Esophagus (tissue), 2 donors: ENCODE data around the gene SERPINF2. TPM values are rescaled to one million over a fixed set of nuclear protein-coding genes. Genes with fewer than 3 reads are reported as not detected.
"Not testable (repeated sequence)": the region's sequence is repeated elsewhere in the genome, so short reads cannot be mapped to it uniquely, and the experiment has no call there.

ENCODE experiments used
- H3K27ac ChIP-seq, 2 donors: one replicate each; pipeline ENCODE4 v1.5.1; 2013; ENCODE audit warnings: low read depth in 2 of 2, mild to moderate bottlenecking in 2 of 2, inconsistent platforms in 1 of 2, low read length in 1 of 2, moderate library complexity in 1 of 2
- H3K27me3 ChIP-seq, 2 donors: one replicate each; pipeline ENCODE4 v1.6.1; 2013; ENCODE audit warnings: low read length in 2 of 2, control low read depth in 1 of 2, mild to moderate bottlenecking in 1 of 2; ENCODE audit not compliant: insufficient read depth in 2 of 2, control insufficient read depth in 1 of 2
- H3K36me3 ChIP-seq, 2 donors: one replicate each; pipeline ENCODE4 v1.6.1; 2013; ENCODE audit warnings: low read length in 1 of 2; ENCODE audit not compliant: control insufficient read depth in 2 of 2, insufficient read depth in 2 of 2
- H3K4me1 ChIP-seq, 2 donors: one replicate each; pipeline ENCODE4 v1.6.1; 2013; ENCODE audit warnings: low read length in 1 of 2; ENCODE audit not compliant: control insufficient read depth in 2 of 2, insufficient read depth in 2 of 2
- H3K4me3 ChIP-seq, 2 donors: one replicate each; pipeline ENCODE4 v1.5.1; 2013; ENCODE audit warnings: low read length in 2 of 2, mild to moderate bottlenecking in 2 of 2, low read depth in 1 of 2, moderate library complexity in 1 of 2
- H3K9me3 ChIP-seq, 2 donors: one replicate each; pipeline ENCODE4 v1.6.1; 2013; ENCODE audit warnings: mild to moderate bottlenecking in 2 of 2, low read depth in 1 of 2, low read length in 1 of 2, moderate library complexity in 1 of 2; ENCODE audit not compliant: control insufficient read depth in 2 of 2, insufficient read depth in 1 of 2
- WGBS, 2 donors: extraction: QIAGEN DNeasy Blood & Tissue Kit; methylation state at CpG; one replicate each; pipeline ENCODE4 v1.1.7; 2013; 5-methylcytosine and 5-hydroxymethylcytosine counted together
- polyA plus RNA-seq, 2 donors: library from polyadenylated mRNA; stranded (reverse); fragments of 200-250 nt; gene quantifications; one replicate each; pipeline ENCODE4 v1.2.3, GENCODE V29; 2013
- donor health status: healthy with polysubstance abuse.
- donor health status: Bipolar disorder and iron deficiency.

The SERPINF2 gene
- polyA plus RNA-seq = 1 to 10 TPM; 1.9 to 2.9 TPM

GRCh38 chr17:1742371-1743087 lies at the start of gene SERPINF2:
TSS of gene SERPINF2 (plus strand) at chr17:1742871. CDS start at chr17:1744996, 2,125 bp downstream.
- H3K4me1 ChIP-seq = peaks cover 0 to 6% of the 10 kb centered on the region in 2 donors
- H3K27ac ChIP-seq = no peak within 1 kb of the TSS
- no peaks in the 10 kb centered on the region for H3K27me3 ChIP-seq
- peaks cover 0 to 5% of the 10 kb centered on the region in 2 donors for H3K36me3 ChIP-seq
- WGBS, 2 donors = 47 to 58% methylated on average over 10 of the region's 10 CpGs
- H3K4me3 ChIP-seq = no peak within 1 kb of the TSS
- no peaks in the 10 kb centered on the region for H3K9me3 ChIP-seq

DNA sequence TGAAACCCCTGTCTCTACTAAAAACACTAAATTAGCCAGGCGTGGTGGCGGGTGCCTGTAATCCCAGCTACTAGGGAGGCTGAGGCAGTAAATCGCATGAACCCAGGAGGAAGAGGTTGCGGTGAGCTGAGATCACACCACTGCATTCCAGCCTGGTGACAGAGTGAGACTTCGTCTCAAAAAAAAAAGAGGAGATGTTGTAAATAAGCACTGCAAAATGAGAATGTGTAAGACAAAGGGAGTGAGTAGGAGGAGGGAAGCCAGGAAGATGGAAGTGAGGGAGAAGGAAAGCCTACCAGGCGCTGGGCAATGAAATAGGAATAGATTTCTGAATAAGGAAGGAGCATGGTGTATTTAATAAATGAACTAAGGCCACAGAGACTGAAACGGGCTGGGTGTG lies 49.3 kb upstream of the SERPINF2 start:
- WGBS, 2 donors = 91 to 93% methylated on average over 7 of the region's 7 CpGs
- no peaks in the 10 kb centered on the region for H3K27me3 ChIP-seq
- H3K9me3 ChIP-seq = no peaks in the 10 kb centered on the region
- H3K36me3 ChIP-seq = no peaks in the 10 kb centered on the region
- H3K27ac ChIP-seq = no peak overlapping the region
- H3K4me1 ChIP-seq = peaks cover 0 to 2% of the 10 kb centered on the region in 2 donors
- no peak overlapping the region for H3K4me3 ChIP-seq

DNA sequence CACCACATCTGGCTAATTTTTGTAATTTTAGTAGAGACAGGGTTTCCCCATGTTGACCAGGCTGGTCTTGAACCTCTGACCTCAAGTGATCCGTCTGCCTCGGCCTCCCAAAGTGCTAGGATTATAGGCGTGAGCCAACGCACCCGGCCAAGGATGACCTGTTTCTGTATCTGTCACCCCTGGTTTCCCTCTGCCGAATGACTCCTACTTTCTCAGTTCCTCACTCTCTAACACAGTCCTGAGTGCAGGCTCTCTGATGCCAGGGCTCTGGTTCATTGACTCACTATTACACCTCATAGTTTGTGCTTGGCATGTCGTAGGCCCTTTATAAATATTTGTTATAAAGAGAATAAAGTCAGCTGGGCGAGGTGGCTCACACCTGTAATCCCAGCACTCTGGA lies 47.3 kb upstream of the SERPINF2 start:
- H3K27me3 ChIP-seq = no peaks in the 10 kb centered on the region
- no peaks in the 10 kb centered on the region for H3K9me3 ChIP-seq
- H3K27ac ChIP-seq = no peak overlapping the region
- 79 to 85% methylated on average over 8 of the region's 8 CpGs for whole genome bisulfite sequencing, 2 donors
- H3K4me1 ChIP-seq = peaks cover 0 to 2% of the 10 kb centered on the region in 2 donors
- no peak overlapping the region for H3K4me3 ChIP-seq
- H3K36me3 ChIP-seq = no peaks in the 10 kb centered on the region

GRCh38 chr17:1697681-1698080 lies 45.0 kb upstream of the SERPINF2 start:
- Histone ChIP-seq H3K27ac (no peak overlapping the region), H3K4me1 (peaks cover 0 to 2% of the 10 kb centered on the region in 2 donors), H3K27me3 (no peaks in the 10 kb centered on the region), H3K4me3 (no peak overlapping the region), H3K36me3 (no peaks in the 10 kb centered on the region), H3K9me3 (no peaks in the 10 kb centered on the region)
- 46 to 51% methylated on average over 5 of the region's 5 CpGs for WGBS, 2 donors

DNA sequence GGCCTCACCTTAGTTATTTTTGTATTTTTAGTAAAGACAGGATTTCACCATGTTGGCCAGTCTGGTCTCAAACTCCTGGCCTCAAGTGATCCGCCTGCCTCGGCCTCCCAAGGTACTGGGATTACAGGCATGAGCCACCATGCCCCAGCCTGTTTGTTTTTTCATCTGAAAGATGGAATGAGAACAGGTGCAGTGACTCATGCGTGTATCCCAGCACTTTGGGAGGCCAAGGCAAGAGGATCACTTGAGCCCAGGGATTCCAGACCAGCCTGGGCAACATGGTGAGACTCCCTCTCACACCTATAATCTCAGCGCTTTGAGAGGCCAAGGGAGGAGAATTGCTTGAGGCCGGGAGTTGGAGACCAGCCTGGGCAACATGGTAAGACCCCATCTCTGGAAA lies 42.8 kb upstream of the SERPINF2 start:
- 82 to 86% methylated on average over 5 of the region's 5 CpGs for WGBS, 2 donors
- not testable (repeated sequence) for H3K4me3 ChIP-seq, H3K27me3 ChIP-seq, H3K9me3 ChIP-seq, H3K27ac ChIP-seq, H3K36me3 ChIP-seq, H3K4me1 ChIP-seq

GRCh38 chr17:1703063-1703462 lies 39.6 kb upstream of the SERPINF2 start:
- Histone ChIP-seq H3K36me3 (no peaks in the 10 kb centered on the region), H3K27ac (no peak overlapping the region), H3K4me3 (no peak overlapping the region), H3K9me3 (no peaks in the 10 kb centered on the region), H3K4me1 (no peaks in the 10 kb centered on the region), H3K27me3 (no peaks in the 10 kb centered on the region)
- 52 to 57% methylated on average over 4 of the region's 4 CpGs for WGBS, 2 donors

GRCh38 chr17:1705004-1705403 lies 37.7 kb upstream of the SERPINF2 start:
- Histone ChIP-seq H3K4me3 (no peak overlapping the region), H3K27ac (no peak overlapping the region), H3K27me3 (no peaks in the 10 kb centered on the region), H3K4me1 (peaks cover 0 to 2% of the 10 kb centered on the region in 2 donors), H3K9me3 (no peaks in the 10 kb centered on the region), H3K36me3 (no peaks in the 10 kb centered on the region)
- 85 to 87% methylated on average over 7 of the region's 7 CpGs for WGBS, 2 donors

GRCh38 chr17:1707107-1707506 lies 35.6 kb upstream of the SERPINF2 start:
- peaks cover 0 to under 1% of the 10 kb centered on the region in 2 donors for H3K36me3 ChIP-seq
- H3K4me1 ChIP-seq = peaks cover 0 to 4% of the 10 kb centered on the region in 2 donors
- H3K27me3 ChIP-seq = no peaks in the 10 kb centered on the region
- 91% methylated on average over 5 of the region's 5 CpGs for WGBS, 2 donors
- H3K9me3 ChIP-seq = no peaks in the 10 kb centered on the region
- no peak overlapping the region for H3K4me3 ChIP-seq
- no peak overlapping the region for H3K27ac ChIP-seq

DNA sequence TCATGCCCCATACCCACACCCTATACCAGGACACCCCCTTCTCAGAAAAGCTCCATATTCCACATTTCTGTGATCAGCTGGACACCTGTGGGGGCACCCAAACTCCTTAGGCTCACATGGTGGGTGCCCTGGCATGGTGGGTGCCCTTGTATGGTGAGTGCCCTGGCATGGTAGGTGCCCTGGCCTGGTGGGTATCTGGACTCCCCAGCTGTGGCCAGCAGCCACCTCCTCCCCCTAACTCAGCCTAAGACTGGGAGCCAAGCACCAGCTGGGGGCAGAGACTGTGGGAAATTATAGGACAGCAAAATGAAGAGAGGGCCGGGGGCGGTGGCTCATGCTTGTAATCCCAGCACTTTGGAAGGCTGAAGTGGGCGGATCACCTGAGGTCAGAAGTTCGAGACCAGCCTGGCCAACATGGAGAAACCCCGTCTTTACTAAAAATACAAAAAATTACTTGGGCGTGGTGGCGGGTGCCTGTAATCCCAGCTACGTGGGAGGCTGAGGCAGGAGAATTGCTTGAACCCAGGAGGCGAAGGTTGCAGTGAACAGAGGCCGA lies 33.8 kb upstream of the SERPINF2 start:
- not testable (repeated sequence) for H3K4me3 ChIP-seq, H3K27ac ChIP-seq, H3K9me3 ChIP-seq, H3K4me1 ChIP-seq, H3K27me3 ChIP-seq
- H3K36me3 ChIP-seq = peaks cover 6 to 10% of the 10 kb centered on the region in 2 donors
- 86 to 89% methylated on average over 10 of the region's 10 CpGs for WGBS, 2 donors
